ENCODE results near the gene EPB41L5.

DNA sequence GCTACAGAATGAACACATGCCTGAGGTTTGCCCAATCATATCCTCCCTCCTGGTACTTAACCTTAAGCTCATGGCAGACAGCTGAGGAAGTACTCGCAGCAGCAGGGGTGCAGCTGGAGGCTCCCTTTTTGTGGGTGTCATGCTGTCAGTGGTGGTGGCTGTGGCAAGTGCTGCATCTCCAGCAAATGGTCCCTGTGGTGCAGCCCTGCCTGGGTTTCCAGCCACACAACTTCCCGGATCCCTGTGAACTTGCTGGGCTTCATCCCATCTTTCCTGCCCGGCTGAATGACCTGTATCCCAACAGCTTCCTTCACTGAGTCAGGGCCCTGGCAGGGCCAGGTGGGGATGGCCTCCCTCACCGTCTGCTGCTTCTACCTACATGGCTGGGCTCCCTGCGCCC lies 205.3 kb downstream of the EPB41L5 start:
- TF ChIP-seq, protein P1, sequence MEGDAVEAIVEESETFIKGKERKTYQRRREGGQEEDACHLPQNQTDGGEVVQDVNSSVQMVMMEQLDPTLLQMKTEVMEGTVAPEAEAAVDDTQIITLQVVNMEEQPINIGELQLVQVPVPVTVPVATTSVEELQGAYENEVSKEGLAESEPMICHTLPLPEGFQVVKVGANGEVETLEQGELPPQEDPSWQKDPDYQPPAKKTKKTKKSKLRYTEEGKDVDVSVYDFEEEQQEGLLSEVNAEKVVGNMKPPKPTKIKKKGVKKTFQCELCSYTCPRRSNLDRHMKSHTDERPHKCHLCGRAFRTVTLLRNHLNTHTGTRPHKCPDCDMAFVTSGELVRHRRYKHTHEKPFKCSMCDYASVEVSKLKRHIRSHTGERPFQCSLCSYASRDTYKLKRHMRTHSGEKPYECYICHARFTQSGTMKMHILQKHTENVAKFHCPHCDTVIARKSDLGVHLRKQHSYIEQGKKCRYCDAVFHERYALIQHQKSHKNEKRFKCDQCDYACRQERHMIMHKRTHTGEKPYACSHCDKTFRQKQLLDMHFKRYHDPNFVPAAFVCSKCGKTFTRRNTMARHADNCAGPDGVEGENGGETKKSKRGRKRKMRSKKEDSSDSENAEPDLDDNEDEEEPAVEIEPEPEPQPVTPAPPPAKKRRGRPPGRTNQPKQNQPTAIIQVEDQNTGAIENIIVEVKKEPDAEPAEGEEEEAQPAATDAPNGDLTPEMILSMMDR (IDR thresholded peaks at IDR 0.05), result no peak
- TF ChIP-seq ZFX (IDR thresholded peaks at IDR 0.05; ENCODE audit: borderline replicate concordance), result no peak

Measured in 22Rv1 (cell line).